GM21528 (cell line): ENCODE results near the gene RUBCNL.

Experiments used
- ATAC-seq: cut with Tn5 transposase; IDR thresholded peaks from one replicate; pipeline ENCODE4 v1.9.1; 2021; ENCODE audit warnings: mild to moderate bottlenecking, moderate library complexity; ENCODE audit not compliant: unreplicated experiment, low FRiP score

Gene RUBCNL

DNA sequence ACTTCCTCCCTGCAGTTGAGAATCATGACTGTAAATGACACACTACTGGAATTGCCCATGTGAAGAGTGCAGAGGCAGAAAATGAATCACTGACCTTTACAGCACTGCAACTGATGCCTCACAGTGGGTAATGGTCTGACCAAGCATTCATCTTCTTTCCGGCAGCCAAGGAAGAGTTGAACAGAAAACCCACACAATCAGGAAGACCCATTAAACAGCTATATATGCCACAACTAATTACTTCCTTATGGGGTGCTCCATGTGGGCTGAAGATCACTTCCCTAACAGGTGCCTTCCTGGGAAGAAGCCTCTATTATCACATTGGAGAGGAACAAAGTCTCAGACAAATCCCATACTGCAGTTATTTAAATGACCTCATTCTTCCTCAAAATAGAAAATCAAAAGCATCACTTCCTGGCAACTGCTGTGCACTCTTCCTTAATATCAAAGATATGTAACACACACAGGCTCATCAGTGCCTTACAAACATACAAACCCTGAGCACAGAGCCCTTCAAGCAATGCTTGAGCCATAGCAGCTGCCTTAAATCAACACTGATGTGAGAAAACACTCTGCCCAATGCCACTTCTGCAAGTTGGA is 45.8 kb downstream of the RUBCNL start:
- ATAC-seq: no peak

DNA sequence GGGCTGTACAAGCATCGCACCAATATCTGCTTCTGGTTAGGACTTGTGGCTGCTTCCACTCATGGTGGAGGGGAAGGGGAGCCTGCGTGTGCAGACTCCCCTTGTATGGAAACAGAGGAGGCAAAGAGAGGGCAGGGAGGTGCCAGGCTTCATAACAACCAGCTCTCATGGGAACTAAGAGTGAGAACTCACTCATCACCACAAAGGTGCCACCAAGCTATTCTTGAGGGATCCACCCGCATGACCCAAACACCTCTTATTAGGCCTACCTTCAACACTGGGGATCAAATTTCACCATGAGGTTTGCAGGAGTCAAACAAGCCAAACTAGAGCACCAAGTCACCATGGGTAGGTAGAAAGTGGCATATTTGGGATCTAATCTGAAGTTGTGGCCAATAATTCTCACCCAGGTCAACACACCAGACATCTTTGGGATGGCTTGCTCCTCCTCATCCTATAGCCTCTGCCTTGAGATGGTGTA is 46.4 kb downstream of the RUBCNL start:
- ATAC-seq: no peak

DNA sequence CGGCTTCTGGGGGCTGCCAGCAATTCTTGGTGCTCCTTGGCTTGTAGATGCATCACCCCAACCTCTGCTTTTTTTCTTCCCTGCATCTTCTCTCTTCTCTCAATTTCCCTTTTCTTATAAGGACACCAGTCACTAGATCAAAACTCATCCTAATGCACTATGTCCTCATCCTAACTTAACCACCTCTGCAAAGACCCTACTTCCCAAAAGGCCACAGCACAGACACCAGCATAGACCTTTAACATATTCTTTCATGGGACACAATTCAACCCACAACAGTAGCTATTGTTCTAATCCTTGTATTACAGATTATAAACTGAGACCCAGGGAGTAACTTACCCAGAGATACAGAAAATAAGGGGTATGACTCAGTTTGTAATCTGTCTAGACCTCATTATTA is 47.0 kb downstream of the RUBCNL start:
- ATAC-seq: no peak

DNA sequence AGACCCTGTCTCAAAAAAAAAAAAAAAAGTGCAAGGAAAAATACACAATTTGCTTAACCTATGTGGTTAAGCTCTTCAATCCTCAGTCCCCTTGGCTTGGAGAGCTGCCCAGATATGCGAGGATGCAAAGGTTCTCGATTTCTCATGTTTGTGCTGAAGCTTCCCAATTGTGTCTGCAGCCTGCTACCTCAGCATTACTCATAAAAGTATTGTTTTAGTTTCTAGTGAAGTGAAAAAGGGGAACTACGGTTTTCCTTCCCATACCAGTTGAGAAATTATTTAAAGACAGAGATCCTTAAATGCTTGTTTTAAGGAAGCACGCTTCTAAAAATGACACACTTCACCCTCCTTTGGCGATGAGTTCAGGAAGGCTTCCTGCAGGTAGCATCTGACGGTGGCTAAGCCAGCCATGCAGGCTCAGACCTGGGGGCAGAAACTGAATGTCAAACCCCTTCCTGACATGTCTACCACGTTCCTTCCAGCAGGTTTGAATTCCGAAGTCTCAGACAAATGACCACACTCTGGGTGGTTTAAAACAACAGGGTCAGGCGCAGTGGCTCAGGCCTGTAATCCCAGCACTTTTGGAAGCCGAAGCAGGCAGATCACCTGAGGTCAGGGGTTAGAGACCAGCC is 47.9 kb downstream of the RUBCNL start:
- peak; percentile 57 for ATAC-seq

DNA sequence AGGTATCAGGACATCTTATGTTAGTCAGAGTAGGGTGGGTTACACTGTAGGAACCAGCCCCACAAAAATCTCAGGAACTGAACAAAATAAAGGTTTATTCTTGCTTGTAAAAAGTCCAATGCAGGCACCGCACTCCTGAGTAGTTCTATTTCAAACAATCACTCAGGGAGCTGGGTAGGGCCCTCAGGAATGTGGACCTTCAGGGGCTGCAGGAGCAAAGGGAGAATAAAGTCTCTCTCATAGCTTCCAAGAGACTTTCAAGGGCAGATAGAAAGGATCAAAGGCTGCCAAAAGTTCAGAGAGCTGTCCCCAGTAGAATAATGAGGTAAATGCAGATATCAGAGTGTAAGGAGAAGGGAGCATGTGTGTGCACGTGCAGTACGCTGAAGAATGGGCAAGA is 49.4 kb downstream of the RUBCNL start:
- no peak for ATAC-seq

DNA sequence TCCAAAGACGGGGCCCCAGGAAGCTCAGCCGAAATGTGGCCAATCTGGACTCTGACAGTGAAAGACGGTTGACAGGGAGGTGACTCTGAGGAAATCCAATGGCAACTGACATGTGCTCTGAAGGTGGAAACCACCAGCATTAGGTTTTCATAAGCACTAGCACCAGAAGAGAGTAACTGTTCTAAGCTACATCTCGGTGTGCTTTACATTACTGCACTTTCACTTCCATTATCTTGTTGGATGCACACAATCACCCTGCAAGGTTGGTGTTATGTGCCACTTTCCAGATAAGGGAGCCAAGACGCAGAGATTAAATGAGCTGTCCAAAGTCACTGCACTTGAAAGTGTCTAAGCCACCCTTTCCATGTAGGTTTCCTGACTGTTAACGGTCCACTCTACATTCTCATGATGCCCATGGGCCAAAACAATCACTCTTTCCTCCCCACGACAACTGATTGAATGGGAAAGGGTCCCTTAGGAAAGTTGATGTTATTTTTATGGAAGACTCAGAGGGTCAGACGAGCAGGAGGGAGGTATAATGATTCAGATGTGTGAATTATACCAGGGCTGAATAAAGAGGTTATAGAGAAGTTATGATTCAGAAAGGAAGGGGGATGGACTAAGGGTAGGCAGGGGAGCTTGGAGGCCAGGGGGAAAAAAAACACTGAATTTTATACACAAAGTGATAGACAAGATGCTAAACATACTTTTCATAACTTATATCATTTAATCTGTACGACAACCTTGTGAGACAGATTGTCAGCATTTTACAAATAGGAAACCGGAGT is 52.8 kb downstream of the RUBCNL start:
- ATAC-seq: no peak

DNA sequence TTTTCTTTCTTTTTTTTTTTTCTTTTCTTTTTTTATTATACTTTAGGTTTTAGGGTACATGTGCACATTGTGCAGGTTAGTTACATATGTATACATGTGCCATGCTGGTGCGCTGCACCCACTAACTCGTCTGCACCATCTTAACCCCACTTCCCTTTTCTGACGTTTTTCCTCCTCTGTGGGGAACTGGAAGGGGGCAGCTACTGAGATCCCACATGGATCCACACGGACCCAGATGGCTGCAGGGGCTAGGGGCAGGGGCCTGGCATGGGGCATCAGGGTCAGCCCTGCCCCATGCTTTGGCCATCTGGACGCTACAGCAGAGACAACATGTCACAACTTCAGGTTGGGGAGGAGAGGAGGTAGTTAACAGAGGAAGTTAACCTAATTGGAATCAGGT is 54.3 kb downstream of the RUBCNL start:
- no peak for ATAC-seq

DNA sequence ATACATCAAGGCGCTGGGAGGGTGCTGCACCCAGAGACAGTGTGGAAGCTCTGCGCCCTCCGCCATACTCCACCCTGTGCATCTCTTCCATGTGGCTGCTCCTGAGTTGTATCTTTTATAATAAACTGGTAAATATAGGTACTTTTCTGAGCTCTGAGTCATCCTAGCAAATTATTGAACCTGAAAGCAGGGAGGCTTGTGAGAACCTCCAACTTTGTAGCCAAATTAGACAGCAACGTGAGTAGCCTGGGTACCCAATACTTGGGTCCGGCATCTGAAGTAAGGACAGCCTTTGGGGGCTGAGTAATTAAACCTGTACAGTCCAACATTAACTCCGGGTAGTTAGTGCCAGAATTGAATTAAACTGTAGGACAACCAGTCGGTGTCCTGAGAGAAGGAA is 57.4 kb downstream of the RUBCNL start:
- ATAC-seq: no peak

DNA sequence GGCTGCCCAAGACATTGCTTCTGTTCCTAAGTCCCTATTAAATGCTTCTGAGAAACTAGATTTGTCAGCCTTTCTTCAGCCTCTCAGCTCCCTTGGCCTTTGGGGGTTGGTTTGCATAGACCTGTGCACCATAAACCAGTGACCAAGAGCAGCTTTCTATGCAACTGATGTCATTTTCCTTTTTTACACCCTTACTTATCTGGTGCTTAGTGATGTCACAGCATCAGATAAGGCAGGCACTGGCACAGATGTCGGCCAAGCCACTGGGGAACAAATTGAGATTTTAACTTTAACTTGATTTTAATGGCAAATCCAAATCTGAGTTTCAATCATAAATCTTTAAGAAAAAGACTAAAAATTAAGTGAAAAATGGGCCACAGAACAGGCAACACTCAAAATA is 59.8 kb downstream of the RUBCNL start:
- ATAC-seq: no peak

DNA sequence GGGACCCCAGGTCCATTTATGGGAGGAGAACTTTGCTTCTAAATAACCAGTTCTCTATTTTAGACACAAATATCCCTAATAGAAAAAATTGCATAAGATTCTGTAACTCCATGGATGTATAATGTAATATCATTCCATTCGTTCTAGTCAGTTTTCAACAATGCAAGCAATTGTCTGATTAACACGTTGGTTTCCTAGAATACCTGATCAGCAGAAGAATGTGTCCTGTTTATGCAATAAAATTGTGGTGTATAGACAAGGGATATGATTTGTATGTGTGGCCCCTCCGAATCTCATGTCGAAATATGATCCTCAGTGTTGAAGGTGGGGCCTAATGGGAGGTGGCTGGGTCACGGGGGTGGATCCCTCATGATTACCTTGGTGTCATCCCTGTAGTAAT is 62.1 kb downstream of the RUBCNL start:
- ATAC-seq: no peak

DNA sequence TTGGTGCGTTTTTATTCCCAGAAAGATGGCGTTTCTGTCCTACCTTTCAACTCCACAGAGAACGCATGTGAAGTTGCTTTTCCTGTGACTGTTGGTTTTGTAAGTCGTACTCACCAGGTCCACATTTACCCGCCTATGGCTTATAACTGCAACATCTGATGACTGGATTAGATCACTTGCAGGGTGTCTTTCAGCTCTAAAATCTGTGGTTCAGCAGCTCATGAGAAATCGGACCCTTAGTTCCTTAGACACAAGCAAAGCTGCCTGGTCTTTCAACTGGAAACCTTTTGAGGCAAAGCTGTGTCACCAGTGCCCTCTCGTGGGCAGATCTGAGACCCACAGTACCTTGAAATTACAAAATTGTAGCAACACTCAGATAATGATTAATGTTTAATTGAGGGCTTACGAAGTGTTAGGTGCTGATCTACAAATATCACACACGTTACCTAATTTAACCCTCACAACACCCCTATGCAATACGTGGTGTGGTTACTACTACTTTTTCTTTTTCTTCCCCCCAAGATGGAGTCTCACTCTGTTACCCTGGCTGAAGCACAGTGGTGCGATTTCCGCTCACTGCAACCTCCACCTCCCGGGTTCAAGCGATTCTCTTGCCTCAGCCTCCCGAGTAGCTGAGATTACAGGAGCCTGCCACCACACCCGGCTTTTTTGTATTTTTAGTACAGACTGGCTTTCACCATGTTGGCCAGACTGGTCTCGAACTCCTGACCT is 65.4 kb downstream of the RUBCNL start:
- ATAC-seq: no peak

DNA sequence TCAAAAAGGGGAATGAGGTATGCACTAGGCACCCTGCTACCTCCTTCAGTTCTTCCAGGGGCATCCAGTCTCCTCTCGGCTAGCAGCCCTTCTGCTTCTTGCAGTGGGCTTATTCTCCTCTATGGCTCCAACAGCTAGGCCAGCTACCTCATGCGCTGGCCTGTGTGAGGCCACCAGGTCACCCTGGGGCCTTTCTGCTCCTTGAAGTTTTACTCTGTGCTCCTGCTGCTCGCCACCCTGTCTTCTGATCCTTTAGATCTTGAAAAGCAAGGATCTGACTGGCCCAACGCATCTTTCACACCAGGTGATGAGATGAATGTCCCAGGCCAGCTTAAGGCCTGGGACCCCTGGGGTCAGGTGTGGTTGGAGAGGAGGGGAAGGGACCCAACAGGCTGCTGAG is 66.2 kb downstream of the RUBCNL start:
- ATAC-seq: no peak

DNA sequence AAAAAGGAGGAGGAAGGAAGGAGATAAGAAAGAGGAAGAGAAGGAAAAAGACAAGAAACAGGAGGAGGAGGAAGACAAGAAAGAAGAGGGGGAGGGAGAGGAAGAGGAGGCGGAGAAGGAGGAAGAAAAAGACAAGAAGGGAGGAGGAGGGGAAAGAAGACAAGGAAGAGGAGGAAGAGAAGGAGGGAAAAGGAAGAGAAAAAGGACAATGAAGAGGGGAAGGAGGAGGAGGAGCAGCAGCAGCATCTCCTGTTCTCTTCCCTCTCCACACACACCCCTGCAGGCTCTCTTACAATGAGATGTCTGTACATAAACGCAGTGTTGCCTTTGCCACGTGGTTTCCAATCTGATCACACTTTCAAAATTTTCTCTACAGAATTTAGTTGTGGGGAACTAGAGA is 66.6 kb downstream of the RUBCNL start:
- ATAC-seq: no peak

DNA sequence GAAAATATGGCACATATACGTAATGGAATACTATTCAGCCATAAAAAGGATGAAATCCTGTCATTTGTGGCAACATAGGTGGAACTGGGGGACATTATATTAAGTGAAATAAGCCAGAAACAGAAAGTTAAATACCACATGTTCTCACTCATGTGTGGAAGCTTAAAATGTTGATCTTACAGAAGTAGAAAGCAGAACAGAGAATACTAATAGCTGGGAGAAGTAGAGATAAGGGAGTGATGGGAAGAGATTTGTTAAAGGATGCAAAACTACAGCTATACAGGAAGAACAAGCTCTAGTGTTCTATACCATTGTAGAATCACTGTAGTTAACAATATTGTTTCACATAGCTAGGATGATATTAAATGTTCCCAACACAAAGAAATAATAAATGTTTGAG is 68.1 kb downstream of the RUBCNL start:
- no peak for ATAC-seq

DNA sequence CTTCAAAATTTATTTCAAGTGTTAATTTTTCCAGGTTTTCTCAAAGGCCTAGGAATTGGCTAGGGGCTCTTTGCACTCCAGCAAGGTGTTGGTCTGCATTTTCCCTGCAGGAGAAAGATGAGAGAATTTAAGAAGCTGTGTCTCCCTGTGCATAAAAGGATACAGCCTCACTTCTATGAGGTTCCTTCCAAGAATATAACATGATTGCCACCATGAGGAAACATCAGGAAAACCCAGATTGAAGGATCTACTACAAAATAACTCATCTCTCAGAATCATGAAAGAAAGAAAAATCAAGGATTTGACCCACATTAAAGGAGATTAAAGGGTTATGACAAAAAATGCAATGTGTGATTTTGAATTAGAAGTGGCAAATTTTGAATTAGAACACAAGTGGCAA is 69.9 kb downstream of the RUBCNL start:
- no peak for ATAC-seq

DNA sequence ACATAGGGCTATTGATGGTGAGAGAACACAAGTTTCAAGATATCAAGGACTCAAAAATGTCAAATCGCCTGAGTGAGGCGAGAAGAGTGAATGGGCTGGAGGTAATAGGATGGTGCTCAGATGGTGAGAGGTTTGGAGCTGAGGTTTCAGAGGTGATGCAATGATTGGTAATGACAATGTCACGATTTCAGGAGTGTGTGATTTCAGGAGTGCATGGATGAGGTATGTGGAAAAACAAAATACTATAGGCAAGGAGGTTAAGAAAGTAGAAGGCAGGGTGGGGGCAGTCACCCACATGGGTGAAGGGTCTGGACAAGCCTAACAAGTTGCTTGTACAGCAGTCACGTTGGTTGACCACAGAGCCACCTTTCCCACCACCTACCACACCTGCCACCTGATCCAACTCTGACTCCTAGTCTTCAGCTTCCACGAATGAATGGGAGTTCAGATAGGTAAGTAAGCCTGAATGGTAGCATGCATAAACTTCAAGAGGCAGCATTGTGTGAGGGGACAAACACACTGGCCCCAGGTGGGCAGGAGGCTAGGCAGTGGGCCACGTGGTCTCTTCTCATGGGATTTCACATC is 71.5 kb downstream of the RUBCNL start:
- ATAC-seq: no peak

DNA sequence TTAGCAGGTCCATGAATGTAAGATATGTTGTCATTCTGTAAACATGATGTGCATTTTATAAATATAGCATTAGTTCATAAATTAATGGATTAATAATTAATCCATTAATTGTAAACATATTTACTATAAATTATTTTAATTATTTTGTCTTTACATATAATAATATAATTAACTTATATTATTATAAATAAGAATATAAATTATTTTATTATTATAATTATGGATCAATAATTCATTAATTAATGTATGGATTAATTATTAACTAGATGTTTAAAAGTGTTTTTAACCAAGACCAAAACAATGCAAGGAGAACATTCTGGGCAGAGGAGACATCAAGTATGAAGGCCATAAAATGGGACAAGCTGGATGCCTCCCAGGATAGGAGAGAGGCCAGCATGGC is 72.0 kb downstream of the RUBCNL start:
- ATAC-seq: no peak

DNA sequence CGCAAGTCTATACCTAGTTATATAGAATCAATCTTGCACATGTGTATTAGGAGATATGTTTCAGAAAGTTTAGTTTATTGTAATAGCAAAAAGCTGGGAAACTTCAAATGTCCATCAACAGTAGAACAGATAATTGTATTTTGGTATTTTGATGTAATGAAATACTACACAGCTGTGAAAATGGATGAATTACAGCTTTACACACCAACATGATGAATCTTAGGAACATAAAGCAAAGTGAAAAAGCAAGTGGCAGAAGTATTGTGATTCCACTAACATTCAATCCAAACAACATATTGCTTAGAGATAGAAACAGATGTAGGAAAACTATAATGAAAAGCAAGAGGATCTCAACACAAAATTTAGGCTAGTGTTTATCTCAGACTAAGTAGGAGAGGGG is 72.5 kb downstream of the RUBCNL start:
- ATAC-seq: no peak

DNA sequence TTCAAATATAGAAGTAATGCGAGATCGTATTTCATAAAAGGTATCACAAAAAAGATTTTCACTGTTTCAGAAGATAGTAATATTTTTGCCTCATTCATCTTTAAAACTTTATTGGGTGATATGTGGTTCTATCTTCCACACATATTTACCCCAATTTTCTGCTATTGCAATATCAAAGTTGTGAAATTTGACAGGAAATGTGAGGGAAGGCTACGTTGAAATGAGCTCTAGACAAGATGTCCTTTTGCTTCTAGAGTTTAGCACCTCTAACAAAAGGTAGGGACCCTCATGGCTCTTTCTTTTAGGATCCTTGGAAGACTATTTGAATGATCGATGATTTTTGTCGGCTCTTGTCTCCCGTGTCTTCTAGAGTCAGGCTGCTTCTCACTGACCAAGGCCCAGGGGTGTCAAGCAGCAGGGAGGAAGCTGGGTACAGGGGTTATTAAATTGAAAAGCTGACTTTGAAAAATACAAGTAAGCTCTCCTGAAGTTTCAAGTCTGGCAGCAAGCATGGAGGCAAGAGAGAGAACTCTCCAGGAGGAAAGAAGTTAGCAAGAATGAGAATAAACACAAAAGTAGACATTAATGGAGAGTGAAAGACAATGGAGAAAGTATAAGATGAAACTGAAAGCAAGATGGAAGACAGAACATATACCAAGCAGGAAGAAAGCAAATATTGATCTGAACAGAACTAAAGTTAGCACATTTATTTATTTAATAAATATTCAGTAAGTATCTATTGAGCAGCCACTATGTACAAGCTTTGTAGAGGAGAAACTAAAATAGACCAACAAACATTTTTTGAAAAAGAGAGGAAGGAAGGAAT is 73.4 kb downstream of the RUBCNL start:
- ATAC-seq: no peak

DNA sequence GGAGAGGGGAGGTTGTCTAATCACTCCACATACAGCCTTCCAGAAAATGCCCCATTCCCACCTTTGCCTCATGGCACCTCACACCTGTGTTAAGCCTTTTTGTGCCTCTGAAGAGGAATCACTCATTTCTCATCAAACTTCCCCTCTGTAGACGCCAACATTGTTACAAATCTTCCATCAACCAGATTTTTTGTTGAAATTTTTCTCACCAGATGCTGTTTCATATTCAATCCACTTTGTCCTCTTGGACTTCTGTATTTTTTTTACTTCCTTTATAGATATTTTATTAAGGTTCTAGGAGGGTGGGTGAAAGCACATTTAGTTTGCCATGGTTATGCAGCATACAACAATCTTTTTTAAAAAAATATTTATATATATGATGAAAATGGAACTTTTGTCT is 74.0 kb downstream of the RUBCNL start:
- no peak for ATAC-seq
